B cell (primary cell): ENCODE data around the gene BAZ2B. TPM values are rescaled to one million over a fixed set of nuclear protein-coding genes. Genes with fewer than 3 reads are reported as not detected.

Source experiments
- ATAC-seq: fragments of 200-7000 bp; cut with Tn5 transposase; one replicate; pipeline ENCODE4 v1.10.0; 2021; ENCODE audit warnings: low read depth, mild to moderate bottlenecking, moderate number of reproducible peaks, moderate library complexity
- CTCF ChIA-PET: fragments of 350-600 bp; sonication (Branson Sonifier 250); formaldehyde crosslinking; loops from one replicate; lab custom pipeline; 2021; ENCODE audit warnings: antibody characterized with exemption, inconsistent platforms; lab: Charles Lee
- POLR2A ChIA-PET: fragments of 350-600 bp; sonication (Branson Sonifier 250); formaldehyde crosslinking; loops from one replicate; lab custom pipeline; 2021; ENCODE audit warnings: antibody characterized with exemption; lab: Charles Lee
- DNase-seq: peaks from one replicate; pipeline ENCODE4 v3.0.0; 2013
- H2AFZ ChIP-seq: 2 replicates; pipeline ENCODE4 v1.6.1; 2012; ENCODE audit warnings: mild to moderate bottlenecking, low read depth, low read length; ENCODE audit not compliant: insufficient read depth, poor library complexity, severe bottlenecking
- H3K27ac ChIP-seq, 2 donors: 1 replicate in 1 of 2; 2 replicates in 1 of 2; pipeline ENCODE4 v1.5.1; 2012 to 2013; ENCODE audit warnings: low read length in 2 of 2, mild to moderate bottlenecking in 2 of 2, moderate library complexity in 1 of 2
- H3K27me3 ChIP-seq, 4 experiments: fragments of 200-600 bp in 1 of 4; sonication (generic) in 1 of 4; replicated peaks in 1 of 4; 1 replicate in 2 of 4; 2 replicates in 2 of 4; pipeline versions ENCODE4 v1.6.1 to v1.7.0; 2013 to 2016; ENCODE audit warnings: low read length in 3 of 4, mild to moderate bottlenecking in 2 of 4, mixed read lengths in 1 of 4, moderate library complexity in 1 of 4; ENCODE audit not compliant: insufficient read depth in 4 of 4, control insufficient read depth in 3 of 4; ENCODE audit errors: control extremely low read depth in 1 of 4
- H3K36me3 ChIP-seq, 2 experiments: replicated peaks in 1 of 2; 1 replicate in 1 of 2; 2 replicates in 1 of 2; pipeline versions ENCODE4 v1.6.1 to v1.7.1; 2013; ENCODE audit warnings: low read length in 1 of 2; ENCODE audit not compliant: insufficient read depth in 2 of 2, control insufficient read depth in 1 of 2; ENCODE audit errors: control extremely low read depth in 1 of 2, extremely low read depth in 1 of 2
- H3K4me1 ChIP-seq, 2 donors: fragments of 200-600 bp in 1 of 2; sonication (generic) in 1 of 2; 1 replicate in 1 of 2; 2 replicates in 1 of 2; pipeline versions ENCODE4 v1.5.1 to v1.6.1; 2013 to 2017; ENCODE audit warnings: low read length in 2 of 2; ENCODE audit not compliant: control insufficient read depth in 2 of 2, insufficient read depth in 2 of 2
- H3K4me2 ChIP-seq: replicated peaks from 2 replicates; pipeline ENCODE3; 2012; ENCODE audit warnings: mild to moderate bottlenecking, low read depth, low read length; ENCODE audit not compliant: poor library complexity, severe bottlenecking
- H3K4me3 ChIP-seq, 5 experiments: fragments of 200-600 bp in 1 of 5; sonication (generic) in 1 of 5; 1 replicate in 3 of 5; 2 replicates in 2 of 5; pipeline versions ENCODE4 v1.5.1 to v1.7.0; 2011 to 2016; ENCODE audit warnings: low read length in 4 of 5, mild to moderate bottlenecking in 4 of 5, low read depth in 2 of 5, control low read depth in 1 of 5, moderate library complexity in 1 of 5; ENCODE audit not compliant: insufficient read depth in 1 of 5; ENCODE audit errors: control extremely low read depth in 1 of 5, extremely low read depth in 1 of 5
- H3K79me2 ChIP-seq: fragments of 200-600 bp; sonication (generic); one replicate; pipeline ENCODE4 v1.6.0; 2016; ENCODE audit warnings: low read length; ENCODE audit not compliant: control insufficient read depth, insufficient read depth
- H3K9ac ChIP-seq: fragments of 200-600 bp; sonication (generic); 2 replicates; pipeline ENCODE4 v1.6.1; 2017; ENCODE audit warnings: mild to moderate bottlenecking, low read length, moderate library complexity
- H3K9me3 ChIP-seq, 3 donors: one replicate each; pipeline versions ENCODE4 v1.6.1 to v1.7.1; 2013; ENCODE audit warnings: low read length in 2 of 3; ENCODE audit not compliant: control insufficient read depth in 2 of 3, insufficient read depth in 1 of 3; ENCODE audit errors: control extremely low read depth in 1 of 3
- H4K20me1 ChIP-seq: 2 replicates; pipeline ENCODE4 v1.6.0; 2012; ENCODE audit warnings: mild to moderate bottlenecking, low read length; ENCODE audit not compliant: insufficient read depth, control insufficient read depth, poor library complexity, severe bottlenecking
- H3K27ac Mint-ChIP-seq: one replicate; pipeline ENCODE4 v1.8.0; 2021; ENCODE audit warnings: mixed read lengths
- H3K27me3 Mint-ChIP-seq: one replicate; pipeline ENCODE4 v1.8.0; 2021; ENCODE audit warnings: mixed read lengths
- H3K4me1 Mint-ChIP-seq: one replicate; pipeline ENCODE4 v1.8.0; 2021; ENCODE audit warnings: mixed read lengths
- H3K4me3 Mint-ChIP-seq: one replicate; pipeline ENCODE4 v1.8.0; 2021; ENCODE audit warnings: mixed read lengths
- H3K9me3 Mint-ChIP-seq: one replicate; pipeline ENCODE4 v1.8.0; 2022; ENCODE audit warnings: mixed read lengths; ENCODE audit not compliant: insufficient read depth
- EZH2 ChIP-seq: IDR thresholded peaks from 2 replicates; pipeline ENCODE4 v1.6.1; 2012; ENCODE audit warnings: borderline replicate concordance, low read depth, mild to moderate bottlenecking, moderate library complexity, low read length; ENCODE audit not compliant: insufficient read depth, poor library complexity, severe bottlenecking
- WGBS: methylation state at CpG from one replicate; pipeline ENCODE4 v1.1.5; 2013; ENCODE audit warnings: missing lambda C conversion rate; ENCODE audit not compliant: insufficient coverage; 5-methylcytosine and 5-hydroxymethylcytosine counted together
- intact Hi-C: fragments of 100-400 bp; cut with micrococcal nuclease; formaldehyde crosslinking; loops from one replicate; pipeline ENCODE4 v1.10.0; 2022
- polyA plus RNA-seq: library from polyadenylated mRNA; depleted of rRNA; stranded (reverse); fragments of >200 nt; gene quantifications from 2 replicates; pipeline ENCODE4 v1.2.3, GENCODE V29; 2012
- total RNA-seq, 2 donors: library from RNA; stranded (reverse); fragments of 120-200 nt in 1 of 2; gene quantifications; 1 replicate in 1 of 2; 2 replicates in 1 of 2; pipeline versions ENCODE4 v1.2.3 to v1.2.4, GENCODE V29; 2013 to 2022
- TF ChIP-seq, protein P1 (sequence below): fragments of 200-600 bp; IDR thresholded peaks from one replicate; pipeline ENCODE4 v1.8.0; 2022; ENCODE audit warnings: antibody characterized with exemption, mild to moderate bottlenecking

BAZ2B gene
- total and polyA plus RNA-seq, 2 donors (not counting 1 experiment from before 2014, with no cell fraction given) = 8.6 to 42.3 TPM

DNA sequence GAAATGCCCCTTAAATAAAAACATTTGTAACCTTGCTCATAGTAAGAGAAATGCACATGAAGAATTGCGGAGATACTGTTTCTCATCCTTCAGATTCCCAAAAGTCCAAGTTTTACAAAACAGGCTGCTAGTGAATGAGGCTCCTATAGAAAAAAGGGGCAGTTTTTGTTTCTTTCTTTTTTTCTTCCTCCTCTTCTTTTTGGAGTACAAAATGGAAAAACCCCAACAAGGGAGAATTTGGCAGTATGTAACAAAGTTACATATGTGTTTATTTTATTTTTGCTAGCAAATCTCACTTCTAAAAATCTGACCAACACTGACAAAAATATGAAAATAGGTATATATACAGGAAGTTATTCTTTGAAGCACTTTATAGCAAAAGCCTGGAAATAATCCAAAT, 7.1 kb upstream of the BAZ2B start:
- Mint-ChIP-seq H3K27ac (no peak overlapping the region), H3K4me1 (no peaks in the 10 kb centered on the region), H3K27me3 (no peaks in the 10 kb centered on the region), H3K4me3 (no peak overlapping the region), H3K9me3 (no peaks in the 10 kb centered on the region)
- Histone ChIP-seq H3K4me1 (no peaks in the 10 kb centered on the region), H3K79me2 (no peaks in the 10 kb centered on the region), H3K4me2 (no peak overlapping the region), H4K20me1 (no peaks in the 10 kb centered on the region), H3K36me3 (no peaks in the 10 kb centered on the region), H3K27ac (no peak overlapping the region), H3K9me3 (no peaks in the 10 kb centered on the region), H2AFZ (no peak overlapping the region), H3K4me3 (no peak overlapping the region), H3K27me3 (no peaks in the 10 kb centered on the region), H3K9ac (no peak overlapping the region)
- ChIA-PET CTCF (no interaction called here), POLR2A (no interaction called here)
- intact Hi-C loops = no loop called here
- DNase-seq (no peak), ATAC-seq (no peak)
- WGBS = no CpG with 5 or more reads among the region's 1 CpG
- no peak for TF ChIP-seq EZH2
- TF ChIP-seq, protein P1, sequence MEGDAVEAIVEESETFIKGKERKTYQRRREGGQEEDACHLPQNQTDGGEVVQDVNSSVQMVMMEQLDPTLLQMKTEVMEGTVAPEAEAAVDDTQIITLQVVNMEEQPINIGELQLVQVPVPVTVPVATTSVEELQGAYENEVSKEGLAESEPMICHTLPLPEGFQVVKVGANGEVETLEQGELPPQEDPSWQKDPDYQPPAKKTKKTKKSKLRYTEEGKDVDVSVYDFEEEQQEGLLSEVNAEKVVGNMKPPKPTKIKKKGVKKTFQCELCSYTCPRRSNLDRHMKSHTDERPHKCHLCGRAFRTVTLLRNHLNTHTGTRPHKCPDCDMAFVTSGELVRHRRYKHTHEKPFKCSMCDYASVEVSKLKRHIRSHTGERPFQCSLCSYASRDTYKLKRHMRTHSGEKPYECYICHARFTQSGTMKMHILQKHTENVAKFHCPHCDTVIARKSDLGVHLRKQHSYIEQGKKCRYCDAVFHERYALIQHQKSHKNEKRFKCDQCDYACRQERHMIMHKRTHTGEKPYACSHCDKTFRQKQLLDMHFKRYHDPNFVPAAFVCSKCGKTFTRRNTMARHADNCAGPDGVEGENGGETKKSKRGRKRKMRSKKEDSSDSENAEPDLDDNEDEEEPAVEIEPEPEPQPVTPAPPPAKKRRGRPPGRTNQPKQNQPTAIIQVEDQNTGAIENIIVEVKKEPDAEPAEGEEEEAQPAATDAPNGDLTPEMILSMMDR = no peak

DNA sequence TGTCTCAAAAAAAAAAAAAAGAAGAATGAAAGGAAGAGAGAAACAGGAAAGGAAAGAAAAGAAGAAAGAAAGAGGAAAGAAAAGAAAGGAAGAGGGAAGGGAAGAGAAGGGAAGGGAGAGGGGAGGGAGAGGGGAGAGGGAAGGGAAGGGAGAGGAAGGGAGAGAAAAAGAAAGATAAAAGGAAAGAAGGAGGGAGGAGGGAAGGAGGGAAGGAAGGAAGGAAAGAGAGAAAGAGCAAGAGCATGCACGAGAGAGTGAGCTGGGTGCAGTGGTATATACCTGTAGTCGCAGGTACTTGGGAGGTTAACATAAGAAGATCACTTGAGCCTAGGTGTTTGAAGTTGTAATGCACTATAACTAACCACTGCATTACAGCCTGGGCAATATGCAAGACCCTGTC, 6.6 kb upstream of the BAZ2B start:
- ChIA-PET POLR2A (no interaction called here), CTCF (interaction anchor here (0.6 kb wide), 1 partner anchor 64 kb away, joined by 4 read pairs; no protein-coding TSS in a partner anchor)
- no peak overlapping the region for H2AFZ ChIP-seq
- no peaks in the 10 kb centered on the region for H3K27me3 ChIP-seq
- no peaks in the 10 kb centered on the region for H3K9me3 ChIP-seq
- no peaks in the 10 kb centered on the region for H3K9me3 Mint-ChIP-seq
- no peak overlapping the region for H3K4me2 ChIP-seq
- H3K27me3 Mint-ChIP-seq = no peaks in the 10 kb centered on the region
- no peak for TF ChIP-seq EZH2
- TF ChIP-seq, protein P1 = no peak
- ATAC-seq = no peak
- DNase-seq = no peak
- H3K9ac ChIP-seq = no peak overlapping the region
- no peak overlapping the region for H3K27ac ChIP-seq
- H3K36me3 ChIP-seq = no peaks in the 10 kb centered on the region
- no peaks in the 10 kb centered on the region for H4K20me1 ChIP-seq
- H3K79me2 ChIP-seq = no peaks in the 10 kb centered on the region
- intact Hi-C loops = no loop called here
- no peak overlapping the region for H3K27ac Mint-ChIP-seq
- WGBS = no CpG with 5 or more reads among the region's 2 CpGs
- no peak overlapping the region for H3K4me3 ChIP-seq
- no peak overlapping the region for H3K4me3 Mint-ChIP-seq
- H3K4me1 Mint-ChIP-seq = no peaks in the 10 kb centered on the region
- no peaks in the 10 kb centered on the region for H3K4me1 ChIP-seq
